ENCODE measurements around the gene AOX1.

DNA sequence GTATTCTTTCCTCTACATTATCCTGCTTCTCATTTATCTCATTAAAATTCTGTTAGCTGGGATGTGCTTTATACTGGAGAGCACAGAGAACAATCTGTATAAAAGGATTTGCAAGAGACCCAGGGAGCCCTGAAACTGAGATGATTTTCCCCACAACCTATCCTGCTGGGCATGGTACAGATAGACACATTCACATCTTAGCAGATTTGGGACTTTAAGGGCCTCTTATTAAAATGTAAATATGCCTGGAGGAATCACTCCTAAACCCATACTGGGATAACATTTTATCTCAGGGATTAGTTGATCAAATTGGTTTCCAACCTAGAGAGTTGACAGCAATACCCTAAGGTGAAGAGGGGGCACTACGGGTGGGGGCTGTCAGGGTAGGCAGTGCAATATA lies 45.5 kb downstream of the AOX1 start:
- TF ChIP-seq EGR1 (conservative IDR thresholded peaks at IDR 0.05): no peak
- no peak for TF ChIP-seq KLF1 (tag; IDR thresholded peaks at IDR 0.05)
- TF ChIP-seq ZNF239 (CRISPR knock-in tag; IDR thresholded peaks at IDR 0.05): no peak
- TF ChIP-seq, protein P1, sequence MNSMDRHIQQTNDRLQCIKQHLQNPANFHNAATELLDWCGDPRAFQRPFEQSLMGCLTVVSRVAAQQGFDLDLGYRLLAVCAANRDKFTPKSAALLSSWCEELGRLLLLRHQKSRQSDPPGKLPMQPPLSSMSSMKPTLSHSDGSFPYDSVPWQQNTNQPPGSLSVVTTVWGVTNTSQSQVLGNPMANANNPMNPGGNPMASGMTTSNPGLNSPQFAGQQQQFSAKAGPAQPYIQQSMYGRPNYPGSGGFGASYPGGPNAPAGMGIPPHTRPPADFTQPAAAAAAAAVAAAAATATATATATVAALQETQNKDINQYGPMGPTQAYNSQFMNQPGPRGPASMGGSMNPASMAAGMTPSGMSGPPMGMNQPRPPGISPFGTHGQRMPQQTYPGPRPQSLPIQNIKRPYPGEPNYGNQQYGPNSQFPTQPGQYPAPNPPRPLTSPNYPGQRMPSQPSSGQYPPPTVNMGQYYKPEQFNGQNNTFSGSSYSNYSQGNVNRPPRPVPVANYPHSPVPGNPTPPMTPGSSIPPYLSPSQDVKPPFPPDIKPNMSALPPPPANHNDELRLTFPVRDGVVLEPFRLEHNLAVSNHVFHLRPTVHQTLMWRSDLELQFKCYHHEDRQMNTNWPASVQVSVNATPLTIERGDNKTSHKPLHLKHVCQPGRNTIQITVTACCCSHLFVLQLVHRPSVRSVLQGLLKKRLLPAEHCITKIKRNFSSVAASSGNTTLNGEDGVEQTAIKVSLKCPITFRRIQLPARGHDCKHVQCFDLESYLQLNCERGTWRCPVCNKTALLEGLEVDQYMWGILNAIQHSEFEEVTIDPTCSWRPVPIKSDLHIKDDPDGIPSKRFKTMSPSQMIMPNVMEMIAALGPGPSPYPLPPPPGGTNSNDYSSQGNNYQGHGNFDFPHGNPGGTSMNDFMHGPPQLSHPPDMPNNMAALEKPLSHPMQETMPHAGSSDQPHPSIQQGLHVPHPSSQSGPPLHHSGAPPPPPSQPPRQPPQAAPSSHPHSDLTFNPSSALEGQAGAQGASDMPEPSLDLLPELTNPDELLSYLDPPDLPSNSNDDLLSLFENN (IDR thresholded peaks at IDR 0.05; ENCODE audit: low read depth in 2 of 2, low read length in 2 of 2): no peak
- TF ChIP-seq POLR2A (conservative IDR thresholded peaks at IDR 0.05): no peak
- no peak for TF ChIP-seq NR2C2 (CRISPR knock-in tag; IDR thresholded peaks at IDR 0.05)
- TF ChIP-seq NR2C2 (tag; IDR thresholded peaks at IDR 0.05): no peak
- no peak for TF ChIP-seq SIX5 (IDR thresholded peaks at IDR 0.05; ENCODE audit: borderline replicate concordance in 1 of 2, insufficient read depth in 1 of 2, low read depth in 1 of 2, low read length in 2 of 2)
- no peak for TF ChIP-seq TAF1 (IDR thresholded peaks at IDR 0.05; ENCODE audit: control insufficient read depth, extremely low read depth, insufficient read depth, low read length, severe bottlenecking)
- no peak for TF ChIP-seq ZNF384 (IDR thresholded peaks at IDR 0.05; ENCODE audit: low read depth, low read length)

All from K562 (cell line).